B cell (primary cell): Measurements from ENCODE around the gene SNX24.
"Not testable (repeated sequence)": the region's sequence is repeated elsewhere in the genome, so short reads cannot be mapped to it uniquely, and the experiment has no call there.

Experiments used
- EZH2 ChIP-seq: IDR thresholded peaks from 2 replicates; pipeline ENCODE4 v1.6.1; 2012; ENCODE audit warnings: borderline replicate concordance, low read depth, mild to moderate bottlenecking, moderate library complexity, low read length; ENCODE audit not compliant: insufficient read depth, poor library complexity, severe bottlenecking
- TF ChIP-seq, protein P1 (sequence below): fragments of 200-600 bp; IDR thresholded peaks from one replicate; pipeline ENCODE4 v1.8.0; 2022; ENCODE audit warnings: antibody characterized with exemption, mild to moderate bottlenecking

GRCh38 chr5:122974251-122974650 lies 128.8 kb downstream of the SNX24 start:
- TF ChIP-seq EZH2 = not testable (repeated sequence)
- TF ChIP-seq, protein P1, sequence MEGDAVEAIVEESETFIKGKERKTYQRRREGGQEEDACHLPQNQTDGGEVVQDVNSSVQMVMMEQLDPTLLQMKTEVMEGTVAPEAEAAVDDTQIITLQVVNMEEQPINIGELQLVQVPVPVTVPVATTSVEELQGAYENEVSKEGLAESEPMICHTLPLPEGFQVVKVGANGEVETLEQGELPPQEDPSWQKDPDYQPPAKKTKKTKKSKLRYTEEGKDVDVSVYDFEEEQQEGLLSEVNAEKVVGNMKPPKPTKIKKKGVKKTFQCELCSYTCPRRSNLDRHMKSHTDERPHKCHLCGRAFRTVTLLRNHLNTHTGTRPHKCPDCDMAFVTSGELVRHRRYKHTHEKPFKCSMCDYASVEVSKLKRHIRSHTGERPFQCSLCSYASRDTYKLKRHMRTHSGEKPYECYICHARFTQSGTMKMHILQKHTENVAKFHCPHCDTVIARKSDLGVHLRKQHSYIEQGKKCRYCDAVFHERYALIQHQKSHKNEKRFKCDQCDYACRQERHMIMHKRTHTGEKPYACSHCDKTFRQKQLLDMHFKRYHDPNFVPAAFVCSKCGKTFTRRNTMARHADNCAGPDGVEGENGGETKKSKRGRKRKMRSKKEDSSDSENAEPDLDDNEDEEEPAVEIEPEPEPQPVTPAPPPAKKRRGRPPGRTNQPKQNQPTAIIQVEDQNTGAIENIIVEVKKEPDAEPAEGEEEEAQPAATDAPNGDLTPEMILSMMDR = not testable (repeated sequence)
